Lung (tissue), 12 donors: ENCODE measurements around the gene SSC5D. TPM values are rescaled to one million over a fixed set of nuclear protein-coding genes. Genes with fewer than 3 reads are reported as not detected.
A peak's percentile ranks its signal among the peaks of the same experiment; 100 is the strongest.

Experiments used
- ATAC-seq: fragments of 200-7000 bp; cut with Tn5 transposase; one replicate; pipeline ENCODE4 v1.9.1; 2020; ENCODE audit warnings: moderate number of reproducible peaks; ENCODE audit not compliant: insufficient read depth, low FRiP score
- DNase-seq, 3 donors: peaks; one replicate each; pipeline ENCODE4 v3.0.0-alpha.2; 2013 to 2017
- H3K27ac ChIP-seq, 2 donors: one replicate each; pipeline ENCODE4 v1.5.1; 2013; ENCODE audit warnings: mild to moderate bottlenecking in 2 of 2, moderate library complexity in 2 of 2, control low read depth in 1 of 2, inconsistent platforms in 1 of 2, low read depth in 1 of 2, low read length in 1 of 2
- H3K27me3 ChIP-seq, 3 donors: one replicate each; pipeline ENCODE4 v1.5.1; 2013; ENCODE audit warnings: low read length in 2 of 3; ENCODE audit not compliant: control insufficient read depth in 3 of 3, insufficient read depth in 3 of 3
- H3K36me3 ChIP-seq, 4 donors: one replicate each; pipeline ENCODE4 v1.5.1; 2013; ENCODE audit warnings: low read length in 4 of 4, mild to moderate bottlenecking in 1 of 4, moderate library complexity in 1 of 4; ENCODE audit not compliant: control insufficient read depth in 4 of 4, insufficient read depth in 4 of 4
- H3K4me1 ChIP-seq, 5 donors: one replicate each; pipeline ENCODE4 v1.5.1; 2013; ENCODE audit warnings: low read length in 5 of 5, mild to moderate bottlenecking in 2 of 5, moderate library complexity in 1 of 5; ENCODE audit not compliant: control insufficient read depth in 5 of 5, insufficient read depth in 5 of 5
- H3K4me3 ChIP-seq: one replicate; pipeline ENCODE4 v1.5.1; 2013; ENCODE audit warnings: mild to moderate bottlenecking, control low read depth, moderate library complexity
- H3K9ac ChIP-seq, 2 donors: one replicate each; pipeline ENCODE4 v1.5.1; 2013; ENCODE audit warnings: low read length in 2 of 2, control low read depth in 1 of 2; ENCODE audit not compliant: insufficient read depth in 1 of 2
- H3K9me3 ChIP-seq, 4 donors: one replicate each; pipeline ENCODE4 v1.5.1; 2013; ENCODE audit warnings: low read length in 3 of 4, mild to moderate bottlenecking in 1 of 4, moderate library complexity in 1 of 4; ENCODE audit not compliant: control insufficient read depth in 4 of 4, insufficient read depth in 3 of 4
- WGBS, 2 donors: extraction: QIAGEN DNeasy Blood & Tissue Kit; methylation state at CpG; one replicate each; pipeline ENCODE4 v1.1.7; 2013; 5-methylcytosine and 5-hydroxymethylcytosine counted together
- polyA plus RNA-seq, 2 donors: library from polyadenylated mRNA; stranded (reverse); fragments of 200-250 nt; gene quantifications; one replicate each; pipeline ENCODE4 v1.2.1, GENCODE V29; 2013
- total RNA-seq, 2 donors: library from RNA; depleted of rRNA in 1 of 2; stranded (reverse); fragments of >200 nt in 1 of 2; gene quantifications; one replicate each; pipeline ENCODE4 v1.2.1, GENCODE V29; 2014 to 2021
- TF ChIP-seq, protein P1 (sequence below): IDR thresholded peaks from 2 replicates; pipeline ENCODE4 v1.5.1; 2012; ENCODE audit warnings: mild to moderate bottlenecking; ENCODE audit errors: control extremely low read depth, extremely low read depth
- donor health status: control.
- donor health status: control.
- donor health status: Bipolar disorder and iron deficiency.
- donor health status: healthy.
- donor health status: DM: yes; HTN: yes; CAD: no.

SSC5D gene
- total and polyA plus RNA-seq, 4 donors, result 0.66 to 8.4 (median 4.4) TPM

DNA sequence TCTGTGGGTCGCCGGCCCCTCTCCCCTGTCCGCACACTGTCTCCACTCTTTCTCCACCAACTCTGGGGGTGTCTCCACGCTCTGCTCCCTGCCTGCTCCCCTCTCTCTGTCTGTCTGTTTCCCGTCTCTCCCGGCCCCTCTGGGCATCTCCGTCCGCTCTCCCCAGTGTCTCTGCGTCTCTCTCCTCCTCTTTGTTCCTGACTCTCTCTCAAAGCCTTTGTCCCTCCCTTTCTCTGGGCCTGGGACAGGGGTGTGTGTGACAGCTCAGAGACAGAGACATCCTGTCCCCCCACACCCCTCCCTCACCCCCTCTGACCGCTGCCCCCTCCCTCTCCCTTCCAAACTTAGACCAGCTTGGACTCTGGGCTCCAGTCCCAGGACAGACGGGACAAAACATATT lies 57.8 kb downstream of the SSC5D start:
- ATAC-seq (no peak), DNase-seq (peak; percentile 73 to 89 (median 82))
- TF ChIP-seq, protein P1, sequence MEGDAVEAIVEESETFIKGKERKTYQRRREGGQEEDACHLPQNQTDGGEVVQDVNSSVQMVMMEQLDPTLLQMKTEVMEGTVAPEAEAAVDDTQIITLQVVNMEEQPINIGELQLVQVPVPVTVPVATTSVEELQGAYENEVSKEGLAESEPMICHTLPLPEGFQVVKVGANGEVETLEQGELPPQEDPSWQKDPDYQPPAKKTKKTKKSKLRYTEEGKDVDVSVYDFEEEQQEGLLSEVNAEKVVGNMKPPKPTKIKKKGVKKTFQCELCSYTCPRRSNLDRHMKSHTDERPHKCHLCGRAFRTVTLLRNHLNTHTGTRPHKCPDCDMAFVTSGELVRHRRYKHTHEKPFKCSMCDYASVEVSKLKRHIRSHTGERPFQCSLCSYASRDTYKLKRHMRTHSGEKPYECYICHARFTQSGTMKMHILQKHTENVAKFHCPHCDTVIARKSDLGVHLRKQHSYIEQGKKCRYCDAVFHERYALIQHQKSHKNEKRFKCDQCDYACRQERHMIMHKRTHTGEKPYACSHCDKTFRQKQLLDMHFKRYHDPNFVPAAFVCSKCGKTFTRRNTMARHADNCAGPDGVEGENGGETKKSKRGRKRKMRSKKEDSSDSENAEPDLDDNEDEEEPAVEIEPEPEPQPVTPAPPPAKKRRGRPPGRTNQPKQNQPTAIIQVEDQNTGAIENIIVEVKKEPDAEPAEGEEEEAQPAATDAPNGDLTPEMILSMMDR, result no peak
- Histone ChIP-seq H3K9me3 (no peaks in the 10 kb centered on the region), H3K4me3 (no peak overlapping the region), H3K9ac (no peak overlapping the region), H3K27me3 (peaks cover 0 to 16% (median 6%) of the 10 kb centered on the region in 3 donors), H3K36me3 (no peaks in the 10 kb centered on the region), H3K27ac (peak overlapping the region in 1 of 2 donors; percentile 83), H3K4me1 (peaks cover 0 to 23% (median 4%) of the 10 kb centered on the region in 5 donors)
- WGBS, 2 donors, result 54 to 74% methylated on average over 11 of the region's 11 CpGs

DNA sequence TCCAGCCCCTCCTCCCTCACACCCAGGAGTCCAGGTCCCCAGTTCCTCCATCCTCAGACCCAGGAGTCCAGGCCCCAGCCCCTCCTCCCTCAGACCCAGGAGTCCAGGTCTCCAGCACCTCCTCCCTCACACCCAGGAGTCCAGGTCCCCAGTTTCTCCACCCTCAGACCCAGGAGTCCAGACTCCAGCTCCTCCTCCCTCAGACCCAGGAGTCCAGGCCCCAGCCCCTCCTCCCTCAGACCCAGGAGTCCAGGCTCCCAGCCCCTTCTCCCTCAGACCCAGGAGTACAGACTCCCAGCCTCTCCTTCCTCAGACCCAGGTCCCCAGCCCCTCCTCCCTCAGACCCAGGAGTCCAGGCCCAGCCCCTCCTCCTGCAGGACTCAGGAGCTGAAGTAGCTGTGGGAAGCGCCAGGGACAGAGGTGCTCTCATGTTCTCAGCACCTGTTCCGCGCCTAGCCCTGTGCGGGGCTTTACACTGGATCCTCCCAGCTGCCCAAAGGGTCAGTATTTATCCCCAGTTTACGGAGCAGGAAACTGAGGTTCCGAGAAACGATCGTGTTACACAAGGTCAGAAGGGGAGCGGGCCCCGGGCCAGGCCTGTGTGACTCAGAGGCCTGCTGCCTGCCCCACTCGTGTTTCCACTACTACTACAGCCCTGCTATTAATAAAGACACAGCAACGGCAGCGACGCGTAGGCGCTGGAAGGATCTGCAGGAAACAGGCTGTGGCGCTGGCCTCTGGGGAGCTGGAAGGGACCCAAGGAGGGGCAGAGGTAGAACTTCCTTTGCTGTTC lies 58.8 kb downstream of the SSC5D start:
- H3K4me3 ChIP-seq, result no peak overlapping the region
- ATAC-seq (peak; percentile 60), DNase-seq (peak in 2 of 3 donors; percentile 26 to 51)
- H3K36me3 ChIP-seq, result no peaks in the 10 kb centered on the region
- peaks cover 0 to 23% (median 4%) of the 10 kb centered on the region in 5 donors for H3K4me1 ChIP-seq
- 16 to 27% methylated on average over 17 of the region's 17 CpGs for WGBS, 2 donors
- peaks cover 0 to 20% (median 9%) of the 10 kb centered on the region in 3 donors for H3K27me3 ChIP-seq
- peak overlapping the region; percentile 55 to 65 for H3K27ac ChIP-seq
- H3K9me3 ChIP-seq, result no peaks in the 10 kb centered on the region
- no peak overlapping the region for H3K9ac ChIP-seq
- TF ChIP-seq, protein P1, result no peak

DNA sequence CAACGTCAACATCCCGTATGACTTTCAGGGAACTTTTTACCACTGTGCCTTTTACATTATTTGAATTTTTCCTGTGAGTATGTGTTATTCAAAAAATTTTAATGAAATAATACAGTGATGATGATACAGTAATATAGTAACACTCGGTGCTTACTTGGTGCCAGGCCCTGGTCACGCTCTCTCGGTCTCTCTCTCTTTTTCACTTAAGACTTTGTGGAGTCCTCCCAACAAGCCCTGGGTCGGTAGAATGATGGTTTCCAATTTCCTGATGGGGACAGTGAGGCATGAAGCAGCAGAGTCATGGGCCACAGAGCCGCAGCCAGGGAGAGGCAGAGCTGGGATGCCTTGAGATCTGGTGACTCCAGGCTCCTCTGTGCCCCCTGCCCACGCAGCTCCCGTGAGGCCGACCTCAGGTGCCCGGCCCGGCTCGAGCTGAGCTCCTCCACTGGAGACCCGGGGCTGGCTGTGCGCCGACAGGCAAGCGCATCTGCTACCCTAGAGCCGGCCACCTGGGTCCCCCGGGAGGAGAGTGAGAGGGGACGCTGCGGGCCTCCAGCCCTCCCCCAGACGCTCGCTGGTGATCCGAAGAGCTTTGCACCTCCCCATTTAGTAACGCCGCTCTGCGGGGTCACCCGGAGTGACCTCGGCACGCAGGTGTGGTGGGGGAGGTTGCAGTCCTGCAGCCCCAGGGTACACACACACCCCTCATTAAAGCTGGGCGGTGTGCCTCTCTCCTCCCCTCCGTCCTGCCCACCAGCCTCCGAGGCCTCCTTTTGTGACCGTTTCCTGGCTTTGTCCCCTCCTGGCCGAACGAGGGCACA lies 61.5 kb downstream of the SSC5D start:
- peaks cover 0 to 23% (median 4%) of the 10 kb centered on the region in 5 donors for H3K4me1 ChIP-seq

More for the DNA sequence above, 61.5 kb downstream of the SSC5D start:
- Histone ChIP-seq H3K4me3 (no peak overlapping the region), H3K27me3 (peaks cover 0 to 23% (median 9%) of the 10 kb centered on the region in 3 donors), H3K36me3 (no peaks in the 10 kb centered on the region), H3K9ac (no peak overlapping the region), H3K9me3 (no peaks in the 10 kb centered on the region), H3K27ac (peak overlapping the region; percentile 9 to 58)
- ATAC-seq (no peak), DNase-seq (no peak)
- 37 to 74% methylated on average over 32 to 36 of the region's 36 CpGs for WGBS, 2 donors
- TF ChIP-seq, protein P1, result no peak
